ENCODE data around the gene HDAC9. TPM values are rescaled to one million over a fixed set of nuclear protein-coding genes. Genes with fewer than 3 reads are reported as not detected.
A peak's percentile ranks its signal among the peaks of the same experiment; 100 is the strongest.

The HDAC9 gene
- total and polyA plus RNA-seq, 2 experiments from 2014 or later = 3.7 to 9.4 TPM

DNA sequence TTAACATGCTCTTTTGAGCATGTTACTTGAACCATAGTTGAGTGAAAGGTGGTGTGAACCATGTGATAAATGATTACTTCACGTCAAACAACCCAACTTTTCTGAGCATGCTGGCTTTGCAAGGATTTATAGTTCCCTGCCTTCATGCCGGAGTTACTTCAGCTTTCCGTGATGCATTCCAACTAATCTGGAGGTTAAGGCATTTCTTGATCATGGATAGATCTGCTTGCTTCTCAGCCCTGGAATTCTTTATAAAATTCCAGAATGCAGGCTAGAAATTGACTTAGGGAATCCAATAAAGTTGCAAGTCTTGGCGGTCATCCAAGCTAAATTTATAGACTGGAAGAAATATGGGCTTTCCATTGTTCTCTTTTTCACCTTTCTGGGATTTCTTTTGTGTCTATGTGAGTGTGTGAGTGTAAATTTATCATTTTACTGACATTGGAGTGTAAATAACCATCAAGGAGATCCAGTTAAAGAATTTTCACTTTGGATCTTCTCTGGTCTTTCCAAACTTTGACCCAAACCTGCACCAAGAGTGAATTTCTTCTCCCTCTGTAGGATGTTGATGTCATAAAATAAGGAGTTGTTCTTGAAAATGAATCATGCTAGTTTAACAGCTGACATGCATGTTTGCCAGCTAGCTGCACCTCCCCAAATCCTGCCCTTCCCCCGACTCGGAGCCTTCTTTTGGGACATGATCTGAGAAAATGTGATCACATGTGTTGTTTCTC lies 332.9 kb downstream of the HDAC9 start:
- Histone ChIP-seq H3K9me3 (ENCODE audit: low read depth) (no peaks in the 10 kb centered on the region), H3K79me2 (no peaks in the 10 kb centered on the region), H3K4me2 (no peak overlapping the region), H3K27ac (peak overlapping the region; percentile 4), H3K36me3 (replicated peaks; ENCODE audit: insufficient read depth, low read depth) (no peaks in the 10 kb centered on the region), H3K27me3 (no peaks in the 10 kb centered on the region), H2AFZ (no peak overlapping the region), H3K4me3 (no peak overlapping the region), H4K20me1 (ENCODE audit: insufficient read depth, poor library complexity, severe bottlenecking) (no peaks in the 10 kb centered on the region), H3K9me2 (replicated peaks; ENCODE audit: insufficient read depth) (no peaks in the 10 kb centered on the region), H3K4me1 (ENCODE audit: insufficient read depth) (peaks cover 17% of the 10 kb centered on the region)
- no peak for DNase-seq (ENCODE audit: low spot score)
- WGBS (ENCODE audit: low lambda C conversion rate, missing lambda C conversion rate) = 65% methylated on average over 6 of the region's 6 CpGs
- TF ChIP-seq EZH2 (IDR thresholded peaks at IDR 0.05; ENCODE audit: borderline replicate concordance) = no peak
- TF ChIP-seq, protein P1, sequence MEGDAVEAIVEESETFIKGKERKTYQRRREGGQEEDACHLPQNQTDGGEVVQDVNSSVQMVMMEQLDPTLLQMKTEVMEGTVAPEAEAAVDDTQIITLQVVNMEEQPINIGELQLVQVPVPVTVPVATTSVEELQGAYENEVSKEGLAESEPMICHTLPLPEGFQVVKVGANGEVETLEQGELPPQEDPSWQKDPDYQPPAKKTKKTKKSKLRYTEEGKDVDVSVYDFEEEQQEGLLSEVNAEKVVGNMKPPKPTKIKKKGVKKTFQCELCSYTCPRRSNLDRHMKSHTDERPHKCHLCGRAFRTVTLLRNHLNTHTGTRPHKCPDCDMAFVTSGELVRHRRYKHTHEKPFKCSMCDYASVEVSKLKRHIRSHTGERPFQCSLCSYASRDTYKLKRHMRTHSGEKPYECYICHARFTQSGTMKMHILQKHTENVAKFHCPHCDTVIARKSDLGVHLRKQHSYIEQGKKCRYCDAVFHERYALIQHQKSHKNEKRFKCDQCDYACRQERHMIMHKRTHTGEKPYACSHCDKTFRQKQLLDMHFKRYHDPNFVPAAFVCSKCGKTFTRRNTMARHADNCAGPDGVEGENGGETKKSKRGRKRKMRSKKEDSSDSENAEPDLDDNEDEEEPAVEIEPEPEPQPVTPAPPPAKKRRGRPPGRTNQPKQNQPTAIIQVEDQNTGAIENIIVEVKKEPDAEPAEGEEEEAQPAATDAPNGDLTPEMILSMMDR (IDR thresholded peaks at IDR 0.05; ENCODE audit: poor library complexity) = no peak
- TF ChIP-seq EZH2phosphoT487 (IDR thresholded peaks at IDR 0.05; ENCODE audit: low read depth, severe bottlenecking, unreplicated experiment) = no peak

DNA sequence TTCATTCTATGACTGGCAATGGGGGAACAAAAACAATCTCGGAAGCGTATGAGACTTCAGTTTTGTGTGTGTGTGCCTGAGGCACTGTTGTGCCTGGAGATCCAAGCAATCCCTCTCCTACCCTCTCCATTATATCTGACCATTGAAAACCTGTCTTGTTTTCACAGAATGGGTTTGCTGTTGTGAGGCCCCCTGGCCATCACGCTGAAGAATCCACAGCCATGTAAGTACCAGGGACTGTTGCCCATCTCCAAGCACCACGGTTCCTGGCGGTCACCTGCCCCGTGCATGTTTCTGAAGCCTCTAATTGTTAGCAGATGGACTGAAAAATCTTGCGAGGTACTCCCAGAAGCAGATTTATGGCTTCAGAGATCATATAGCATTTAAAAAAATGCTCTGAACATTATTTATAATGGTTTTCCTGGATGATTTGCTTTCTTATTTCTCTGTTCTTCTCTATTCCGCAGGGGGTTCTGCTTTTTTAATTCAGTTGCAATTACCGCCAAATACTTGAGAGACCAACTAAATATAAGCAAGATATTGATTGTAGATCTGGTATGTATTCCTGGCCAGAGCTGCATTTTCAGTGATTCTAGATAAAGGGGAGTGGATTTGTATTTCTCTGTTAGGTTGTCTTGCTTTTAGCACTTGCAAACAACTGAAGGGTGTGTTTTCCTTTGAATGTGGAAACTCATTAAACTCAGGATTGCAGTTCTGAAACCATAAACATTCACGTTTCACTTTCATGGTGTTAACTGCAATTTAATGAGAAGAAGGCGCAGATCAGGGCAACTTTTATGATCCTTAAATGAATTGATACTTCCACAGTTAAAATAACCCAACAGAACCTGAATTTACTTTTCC lies 333.7 kb downstream of the HDAC9 start:
- Histone ChIP-seq H3K36me3 (replicated peaks; ENCODE audit: insufficient read depth, low read depth) (no peaks in the 10 kb centered on the region), H3K9me3 (ENCODE audit: low read depth) (no peaks in the 10 kb centered on the region), H4K20me1 (ENCODE audit: insufficient read depth, poor library complexity, severe bottlenecking) (no peaks in the 10 kb centered on the region), H3K4me2 (peak overlapping the region; percentile 38), H3K9me2 (replicated peaks; ENCODE audit: insufficient read depth) (no peaks in the 10 kb centered on the region), H2AFZ (no peak overlapping the region), H3K4me3 (no peak overlapping the region), H3K27ac (peak overlapping the region; percentile 4), H3K27me3 (no peaks in the 10 kb centered on the region), H3K4me1 (ENCODE audit: insufficient read depth) (peaks cover 18% of the 10 kb centered on the region), H3K79me2 (no peaks in the 10 kb centered on the region)
- 62% methylated on average over 11 of the region's 11 CpGs for WGBS (ENCODE audit: low lambda C conversion rate, missing lambda C conversion rate)
- TF ChIP-seq EZH2 (IDR thresholded peaks at IDR 0.05; ENCODE audit: borderline replicate concordance) = no peak
- no peak for TF ChIP-seq EZH2phosphoT487 (IDR thresholded peaks at IDR 0.05; ENCODE audit: low read depth, severe bottlenecking, unreplicated experiment)
- TF ChIP-seq, protein P1 (IDR thresholded peaks at IDR 0.05; ENCODE audit: poor library complexity) = no peak
- DNase-seq (ENCODE audit: low spot score) = no peak

DNA sequence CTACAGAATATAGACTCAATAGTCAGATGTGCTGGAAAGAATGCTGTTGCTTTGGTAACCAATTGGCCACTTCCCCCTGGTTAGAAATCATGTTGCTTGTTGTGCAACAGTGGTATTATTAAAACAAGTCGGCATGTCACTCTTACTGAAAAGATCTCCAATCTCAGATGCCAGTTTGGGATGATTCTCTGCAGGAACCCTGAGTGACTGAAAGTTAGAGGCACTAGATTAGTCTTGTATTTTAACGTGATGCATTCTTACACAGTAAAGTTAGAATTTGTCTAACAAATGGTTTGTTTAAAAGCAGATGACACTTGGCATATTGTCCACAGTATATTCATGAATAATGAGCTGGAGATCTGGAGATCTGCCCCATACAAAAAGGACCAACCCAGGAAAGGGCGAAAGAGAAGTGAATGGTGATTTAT lies 334.3 kb downstream of the HDAC9 start:
- H2AFZ ChIP-seq = no peak overlapping the region
- H3K27ac ChIP-seq = peak overlapping the region; percentile 0
- no peak for DNase-seq (ENCODE audit: low spot score)

More for the DNA sequence above, 334.3 kb downstream of the HDAC9 start:
- peaks cover 24% of the 10 kb centered on the region for H3K4me1 ChIP-seq (ENCODE audit: insufficient read depth)
- 53% methylated on average over 3 of the region's 3 CpGs for WGBS (ENCODE audit: low lambda C conversion rate, missing lambda C conversion rate)
- H4K20me1 ChIP-seq (ENCODE audit: insufficient read depth, poor library complexity, severe bottlenecking) = no peaks in the 10 kb centered on the region
- no peaks in the 10 kb centered on the region for H3K9me2 ChIP-seq (replicated peaks; ENCODE audit: insufficient read depth)
- H3K4me3 ChIP-seq = no peak overlapping the region
- no peaks in the 10 kb centered on the region for H3K27me3 ChIP-seq
- H3K4me2 ChIP-seq = peak overlapping the region; percentile 38
- H3K9me3 ChIP-seq (ENCODE audit: low read depth) = no peaks in the 10 kb centered on the region
- TF ChIP-seq, protein P1 (IDR thresholded peaks at IDR 0.05; ENCODE audit: poor library complexity) = no peak
- no peaks in the 10 kb centered on the region for H3K36me3 ChIP-seq (replicated peaks; ENCODE audit: insufficient read depth, low read depth)
- no peaks in the 10 kb centered on the region for H3K79me2 ChIP-seq

All from hepatocyte (in vitro differentiated cells).